ENCODE results near the gene R3HCC1L.

The R3HCC1L gene

DNA sequence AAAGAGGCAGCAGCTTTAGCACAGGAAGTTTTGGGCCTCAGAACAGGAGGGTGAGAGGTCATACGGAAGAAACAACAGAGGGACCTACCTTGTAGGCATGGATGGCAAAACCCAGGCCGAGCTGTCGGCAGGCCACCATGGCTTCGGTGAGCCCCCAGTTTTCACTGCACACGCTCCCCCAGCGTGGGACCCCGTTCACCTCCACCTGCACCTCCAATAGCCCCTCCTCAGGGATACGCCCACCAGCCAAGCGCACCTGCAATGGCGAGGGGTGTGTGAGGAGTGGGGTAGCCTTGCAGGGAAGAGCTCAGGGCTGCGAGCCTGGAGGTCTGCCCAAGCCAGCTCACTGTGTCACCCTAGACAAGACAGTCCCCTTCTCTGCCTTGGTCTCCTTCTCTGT, 122.2 kb downstream of the R3HCC1L start:
- Histone ChIP-seq H3K4me3 (replicated peaks; ENCODE audit: low read depth, low read length) (no peak overlapping the region), H3K36me3 (ENCODE audit: control insufficient read depth, insufficient read depth, low read length) (no peaks in the 10 kb centered on the region; the same call in 1 of the 2 replicates), H3K27me3 (replicated peaks; ENCODE audit: control insufficient read depth, insufficient read depth, low read length) (no peaks in the 10 kb centered on the region)
- TF ChIP-seq, protein P1, sequence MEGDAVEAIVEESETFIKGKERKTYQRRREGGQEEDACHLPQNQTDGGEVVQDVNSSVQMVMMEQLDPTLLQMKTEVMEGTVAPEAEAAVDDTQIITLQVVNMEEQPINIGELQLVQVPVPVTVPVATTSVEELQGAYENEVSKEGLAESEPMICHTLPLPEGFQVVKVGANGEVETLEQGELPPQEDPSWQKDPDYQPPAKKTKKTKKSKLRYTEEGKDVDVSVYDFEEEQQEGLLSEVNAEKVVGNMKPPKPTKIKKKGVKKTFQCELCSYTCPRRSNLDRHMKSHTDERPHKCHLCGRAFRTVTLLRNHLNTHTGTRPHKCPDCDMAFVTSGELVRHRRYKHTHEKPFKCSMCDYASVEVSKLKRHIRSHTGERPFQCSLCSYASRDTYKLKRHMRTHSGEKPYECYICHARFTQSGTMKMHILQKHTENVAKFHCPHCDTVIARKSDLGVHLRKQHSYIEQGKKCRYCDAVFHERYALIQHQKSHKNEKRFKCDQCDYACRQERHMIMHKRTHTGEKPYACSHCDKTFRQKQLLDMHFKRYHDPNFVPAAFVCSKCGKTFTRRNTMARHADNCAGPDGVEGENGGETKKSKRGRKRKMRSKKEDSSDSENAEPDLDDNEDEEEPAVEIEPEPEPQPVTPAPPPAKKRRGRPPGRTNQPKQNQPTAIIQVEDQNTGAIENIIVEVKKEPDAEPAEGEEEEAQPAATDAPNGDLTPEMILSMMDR (IDR thresholded peaks at IDR 0.05; ENCODE audit: insufficient read depth, low read length, poor library complexity, severe bottlenecking): no peak
- DNase-seq (ENCODE audit: extremely low read depth, insufficient read length): no peak

DNA sequence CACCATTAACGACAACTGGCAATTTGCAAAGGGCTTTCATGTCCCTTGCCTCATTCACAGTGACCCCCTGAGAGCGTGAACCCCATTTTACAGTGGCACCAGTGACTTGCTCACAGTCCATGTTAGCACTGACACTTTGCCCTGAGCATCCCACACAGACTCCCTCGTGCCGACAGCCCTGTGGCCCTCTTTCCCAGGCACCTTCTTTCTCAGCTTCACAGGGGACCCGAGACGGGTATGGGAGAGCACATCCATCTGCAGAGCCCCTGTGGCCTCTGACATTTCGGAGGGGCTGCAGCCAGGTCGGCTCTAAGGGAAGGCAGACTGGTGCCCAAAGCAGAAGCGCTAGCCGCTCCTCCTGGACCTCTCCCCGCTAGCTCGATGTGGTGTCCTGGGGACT, 122.7 kb downstream of the R3HCC1L start:
- TF ChIP-seq, protein P1 (IDR thresholded peaks at IDR 0.05; ENCODE audit: insufficient read depth, low read length, poor library complexity, severe bottlenecking): no peak
- Histone ChIP-seq H3K27me3 (replicated peaks; ENCODE audit: control insufficient read depth, insufficient read depth, low read length) (no peaks in the 10 kb centered on the region), H3K4me3 (replicated peaks; ENCODE audit: low read depth, low read length) (no peak overlapping the region), H3K36me3 (ENCODE audit: control insufficient read depth, insufficient read depth, low read length) (no peaks in the 10 kb centered on the region; the same call in 1 of the 2 replicates)
- no peak for DNase-seq (ENCODE audit: extremely low read depth, insufficient read length)

DNA sequence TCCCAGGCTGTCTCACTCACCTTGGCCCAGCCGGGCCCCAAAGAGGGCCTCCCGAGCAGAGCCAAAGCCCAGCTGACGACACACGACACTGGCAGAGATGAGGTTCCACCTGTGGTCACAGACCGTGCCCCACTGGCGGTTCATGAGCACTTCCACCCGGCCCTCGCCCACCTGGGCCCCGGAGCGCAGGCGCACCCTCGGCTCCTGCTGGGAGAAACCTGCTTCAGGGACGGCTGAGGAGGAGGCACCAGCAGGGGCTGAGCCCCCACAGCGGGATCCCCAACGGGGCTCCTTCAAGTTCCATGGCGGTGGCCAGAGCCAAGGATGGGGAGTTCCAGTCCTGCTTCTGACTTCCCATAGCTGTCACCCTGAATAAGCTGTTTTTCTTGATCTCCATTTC, 123.5 kb downstream of the R3HCC1L start:
- no peak for DNase-seq (ENCODE audit: extremely low read depth, insufficient read length)
- Histone ChIP-seq H3K4me3 (replicated peaks; ENCODE audit: low read depth, low read length) (no peak overlapping the region), H3K36me3 (ENCODE audit: control insufficient read depth, insufficient read depth, low read length) (no peaks in the 10 kb centered on the region; the same call in 1 of the 2 replicates), H3K27me3 (replicated peaks; ENCODE audit: control insufficient read depth, insufficient read depth, low read length) (no peaks in the 10 kb centered on the region)
- TF ChIP-seq, protein P1 (IDR thresholded peaks at IDR 0.05; ENCODE audit: insufficient read depth, low read length, poor library complexity, severe bottlenecking): no peak

DNA sequence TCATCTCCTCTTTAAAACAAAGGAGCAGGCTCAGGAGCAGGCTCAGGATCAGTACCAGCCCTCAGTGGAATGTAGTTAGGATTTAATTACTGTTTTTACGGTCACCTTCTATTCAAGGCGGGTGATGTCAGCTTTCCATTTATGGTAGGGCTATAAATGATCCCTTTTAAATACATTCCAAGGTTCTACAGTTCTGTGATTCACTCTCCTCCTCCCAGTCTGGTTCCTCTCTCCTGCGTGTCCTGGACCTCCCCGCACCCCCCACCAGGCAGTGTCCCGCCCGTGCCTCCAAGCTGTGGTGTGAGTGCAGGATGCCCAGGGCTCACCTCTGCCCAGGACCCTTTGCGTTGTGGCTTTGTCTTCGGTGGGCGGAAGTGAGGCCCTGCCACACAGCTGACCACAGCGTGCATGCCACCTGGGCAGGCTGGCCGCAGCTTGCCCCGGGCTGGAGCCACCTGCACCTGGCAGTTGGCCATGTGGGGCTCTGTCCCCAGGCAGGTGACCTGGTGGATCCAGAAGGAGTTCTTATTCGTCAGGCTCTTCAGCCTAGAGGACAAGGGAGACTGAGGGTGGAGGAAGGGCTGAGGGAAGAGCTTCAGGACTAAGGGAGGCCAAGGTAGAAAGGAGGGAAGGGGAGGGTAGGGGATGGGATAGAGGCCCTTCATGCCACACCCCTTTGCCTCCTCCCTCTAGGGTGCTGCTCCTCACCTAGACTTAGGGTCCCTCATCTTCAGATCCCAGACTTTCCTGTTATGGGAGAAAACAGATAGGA, 124.4 kb downstream of the R3HCC1L start:
- TF ChIP-seq, protein P1 (IDR thresholded peaks at IDR 0.05; ENCODE audit: insufficient read depth, low read length, poor library complexity, severe bottlenecking): no peak
- Histone ChIP-seq H3K36me3 (ENCODE audit: control insufficient read depth, insufficient read depth, low read length) (no peaks in the 10 kb centered on the region; the same call in 1 of the 2 replicates), H3K27me3 (replicated peaks; ENCODE audit: control insufficient read depth, insufficient read depth, low read length) (no peaks in the 10 kb centered on the region), H3K4me3 (replicated peaks; ENCODE audit: low read depth, low read length) (no peak overlapping the region)
- DNase-seq (ENCODE audit: extremely low read depth, insufficient read length): no peak

DNA sequence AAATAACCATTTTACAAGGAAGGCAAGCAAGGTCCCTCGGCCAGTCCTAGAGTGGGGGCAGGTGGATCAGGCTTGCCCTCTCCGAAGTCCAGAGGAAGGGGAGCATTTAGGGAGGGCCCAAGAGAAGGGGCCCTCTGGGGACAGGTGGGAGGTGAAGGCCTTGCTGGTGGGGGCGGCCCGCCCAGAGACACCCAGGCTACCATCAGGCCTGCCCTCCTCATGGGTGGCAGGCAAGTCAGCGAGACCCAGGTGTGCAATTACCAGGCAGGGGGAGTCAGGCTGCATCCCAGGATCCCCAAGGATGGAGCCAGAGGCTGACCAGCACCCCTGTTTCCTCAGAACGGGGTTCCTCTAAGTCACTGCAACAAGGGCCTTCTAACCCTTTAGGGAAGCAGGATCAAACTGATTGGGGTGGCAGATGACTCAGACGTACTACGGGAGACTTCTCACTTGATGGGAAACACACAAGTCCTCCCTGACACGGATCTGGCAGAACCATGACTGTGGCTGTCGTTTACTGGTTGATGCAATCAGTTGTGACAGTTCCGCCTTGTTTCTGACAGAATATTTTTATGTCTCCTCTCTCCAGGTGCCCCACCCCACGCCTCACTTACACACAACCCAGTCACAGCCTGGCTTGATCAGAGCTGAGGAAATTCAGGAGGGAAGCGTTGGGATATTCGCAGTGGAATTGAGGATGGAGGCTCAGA, 125.3 kb downstream of the R3HCC1L start:
- DNase-seq (ENCODE audit: extremely low read depth, insufficient read length): no peak
- no peaks in the 10 kb centered on the region for H3K27me3 ChIP-seq (replicated peaks; ENCODE audit: control insufficient read depth, insufficient read depth, low read length)
- TF ChIP-seq, protein P1 (IDR thresholded peaks at IDR 0.05; ENCODE audit: insufficient read depth, low read length, poor library complexity, severe bottlenecking): no peak
- no peaks in the 10 kb centered on the region; the same call in 1 of the 2 replicates for H3K36me3 ChIP-seq (ENCODE audit: control insufficient read depth, insufficient read depth, low read length)
- no peak overlapping the region for H3K4me3 ChIP-seq (replicated peaks; ENCODE audit: low read depth, low read length)
